SK-N-MC (cell line): ENCODE data around the gene LIME1.

Experiments
- EZH2 ChIP-seq: fragments of 200-600 bp; sonication (generic); IDR thresholded peaks from one replicate; pipeline ENCODE4 v1.6.1; 2017; ENCODE audit warnings: antibody characterized with exemption
- FOXP2 ChIP-seq: optimal IDR thresholded peaks from 2 replicates; pipeline ENCODE3; 2011; ENCODE audit warnings: mild to moderate bottlenecking, moderate library complexity; ENCODE audit not compliant: insufficient read depth; ENCODE audit errors: extremely low read length, control extremely low read depth
- POLR2AphosphoS5 ChIP-seq: IDR thresholded peaks from 2 replicates; pipeline ENCODE4 v1.6.1; 2012; ENCODE audit warnings: mild to moderate bottlenecking, low read depth, low read length, borderline replicate concordance

GRCh38 chr20:63694584-63695423 lies 41.7 kb upstream of the LIME1 start:
- TF ChIP-seq EZH2 = no peak
- no peak for TF ChIP-seq POLR2AphosphoS5
- TF ChIP-seq FOXP2 = no peak
